Fibroblast of lung (primary cell): ENCODE measurements around the gene COL4A5. TPM values are rescaled to one million over a fixed set of nuclear protein-coding genes. Genes with fewer than 3 reads are reported as not detected.
"Not testable (repeated sequence)": the region's sequence is repeated elsewhere in the genome, so short reads cannot be mapped to it uniquely, and the experiment has no call there.

Source experiments
- DNase-seq, 2 donors: peaks; one replicate each; pipeline versions ENCODE4 v3.0.0 to v3.0.0-alpha.2; 2010; ENCODE audit warnings: low read depth in 2 of 2
- H2AFZ ChIP-seq: 2 replicates; pipeline ENCODE4 v1.5.1; 2012; ENCODE audit warnings: low read length, control low read depth, inconsistent platforms
- H3K27ac ChIP-seq: 2 replicates; pipeline ENCODE4 v1.5.1; 2011; ENCODE audit warnings: low read length, control low read depth; ENCODE audit not compliant: insufficient read depth
- H3K27me3 ChIP-seq: 2 replicates; pipeline ENCODE4 v1.5.1; 2011; ENCODE audit warnings: mild to moderate bottlenecking, low read length; ENCODE audit not compliant: control insufficient read depth, insufficient read depth
- H3K36me3 ChIP-seq: 2 replicates; pipeline ENCODE4 v1.5.1; 2011; ENCODE audit warnings: low read length; ENCODE audit not compliant: control insufficient read depth, insufficient read depth
- H3K4me1 ChIP-seq: 2 replicates; pipeline ENCODE4 v1.5.1; 2011; ENCODE audit warnings: low read length; ENCODE audit not compliant: control insufficient read depth, insufficient read depth; ENCODE audit errors: extremely low read depth
- H3K4me2 ChIP-seq: 2 replicates; pipeline ENCODE4 v1.5.1; 2011; ENCODE audit warnings: low read length, control low read depth; ENCODE audit not compliant: insufficient read depth; ENCODE audit errors: extremely low read depth
- H3K4me3 ChIP-seq, 4 experiments: fragments of 200-600 bp in 1 of 4; sonication (generic) in 1 of 4; replicated peaks in 1 of 4; 2 replicates each; pipeline ENCODE4 v1.5.1; 2011 to 2016; ENCODE audit warnings: low read length in 4 of 4, low read depth in 3 of 4, mild to moderate bottlenecking in 3 of 4, control low read depth in 2 of 4, inconsistent platforms in 1 of 4, mixed read lengths in 1 of 4; ENCODE audit not compliant: insufficient read depth in 1 of 4; ENCODE audit errors: control extremely low read depth in 1 of 4
- H3K79me2 ChIP-seq: 2 replicates; pipeline ENCODE4 v1.5.1; 2012; ENCODE audit warnings: mild to moderate bottlenecking, low read length, inconsistent platforms; ENCODE audit not compliant: control insufficient read depth, insufficient read depth
- H3K9ac ChIP-seq: 2 replicates; pipeline ENCODE4 v1.5.1; 2011; ENCODE audit warnings: mild to moderate bottlenecking, low read length, control low read depth; ENCODE audit not compliant: insufficient read depth
- H3K9me3 ChIP-seq: 2 replicates; pipeline ENCODE4 v1.5.1; 2012; ENCODE audit warnings: low read depth, low read length; ENCODE audit not compliant: control insufficient read depth, insufficient read depth
- H4K20me1 ChIP-seq: 2 replicates; pipeline ENCODE4 v1.5.1; 2011; ENCODE audit warnings: low read length; ENCODE audit not compliant: control insufficient read depth, insufficient read depth; ENCODE audit errors: extremely low read depth
- CTCF ChIP-seq, 2 donors: IDR thresholded peaks in 1 of 2; conservative IDR thresholded peaks in 1 of 2; 1 replicate in 1 of 2; 2 replicates in 1 of 2; pipeline ENCODE4 v1.5.1; 2011 to 2012; ENCODE audit warnings: low read length in 2 of 2, control low read depth in 1 of 2, inconsistent platforms in 1 of 2, low read depth in 1 of 2, mild to moderate bottlenecking in 1 of 2
- EZH2 ChIP-seq: IDR thresholded peaks from 2 replicates; pipeline ENCODE4 v1.5.1; 2012; ENCODE audit warnings: low read length, control low read depth, mild to moderate bottlenecking; ENCODE audit errors: missing control alignments
- polyA plus RNA-seq, 2 donors: library from polyadenylated mRNA; depleted of rRNA in 1 of 2; stranded (reverse) in 1 of 2; unstranded in 1 of 2; fragments of >200 nt; gene quantifications; 2 replicates each; pipeline ENCODE4 v1.2.1, GENCODE V29; 2011 to 2012; ENCODE audit warnings: missing spikeins in 1 of 2
- total RNA-seq: library from RNA; depleted of rRNA; stranded (reverse); fragments of >200 nt; gene quantifications from 2 replicates; pipeline ENCODE4 v1.2.1, GENCODE V29; 2014

The COL4A5 gene
- total and polyA plus RNA-seq, 2 donors (not counting 1 experiment from before 2014, with no cell fraction given), result 4.9 to 54.7 TPM

GRCh38 chrX:108464604-108465003, 25.0 kb downstream of the COL4A5 start:
- Histone ChIP-seq H3K9me3 (no peaks in the 10 kb centered on the region), H3K36me3 (no peaks in the 10 kb centered on the region), H3K4me2 (no peak overlapping the region), H3K9ac (no peak overlapping the region), H3K4me3 (no peak overlapping the region), H3K4me1 (no peaks in the 10 kb centered on the region), H2AFZ (no peak overlapping the region), H3K27ac (no peak overlapping the region), H3K27me3 (no peaks in the 10 kb centered on the region), H4K20me1 (no peaks in the 10 kb centered on the region), H3K79me2 (no peaks in the 10 kb centered on the region)
- DNase-seq, result peak in 1 of 2 donors; percentile 81
- no peak for TF ChIP-seq CTCF (conservative IDR thresholded peaks at IDR 0.05 in 1 of 2, IDR thresholded peaks at IDR 0.05 in 1 of 2; ENCODE audit: low read depth in 1 of 2, low read length in 2 of 2)

DNA sequence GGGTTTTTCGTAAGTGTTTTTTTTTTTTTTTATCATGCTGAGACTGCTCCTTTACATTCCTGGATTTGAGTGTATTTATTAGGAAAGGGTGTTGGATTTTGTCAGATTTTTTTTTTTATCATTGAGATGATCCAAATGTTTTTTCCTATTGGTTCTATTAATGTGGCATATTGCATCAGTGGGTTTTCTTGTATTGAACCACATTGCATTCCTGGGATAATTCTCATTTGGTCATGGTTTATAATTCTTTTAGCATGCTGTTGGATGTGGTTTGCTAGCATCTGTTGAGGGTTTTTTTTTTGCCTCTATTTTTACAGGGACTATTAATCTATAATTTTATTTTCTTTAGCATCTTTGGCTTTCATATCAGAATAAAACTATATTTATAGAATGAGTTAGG, 28.8 kb downstream of the COL4A5 start:
- TF ChIP-seq EZH2, result no peak
- no peak for TF ChIP-seq CTCF (conservative IDR thresholded peaks at IDR 0.05 in 1 of 2, IDR thresholded peaks at IDR 0.05 in 1 of 2; ENCODE audit: low read depth in 1 of 2, low read length in 2 of 2)
- peak; percentile 74 to 81 for DNase-seq
- Histone ChIP-seq H3K79me2 (no peaks in the 10 kb centered on the region), H4K20me1 (no peaks in the 10 kb centered on the region), H3K9me3 (no peaks in the 10 kb centered on the region), H2AFZ (no peak overlapping the region), H3K36me3 (no peaks in the 10 kb centered on the region), H3K4me3 (no peak overlapping the region), H3K27ac (no peak overlapping the region), H3K27me3 (no peaks in the 10 kb centered on the region), H3K9ac (no peak overlapping the region), H3K4me2 (no peak overlapping the region), H3K4me1 (no peaks in the 10 kb centered on the region)

DNA sequence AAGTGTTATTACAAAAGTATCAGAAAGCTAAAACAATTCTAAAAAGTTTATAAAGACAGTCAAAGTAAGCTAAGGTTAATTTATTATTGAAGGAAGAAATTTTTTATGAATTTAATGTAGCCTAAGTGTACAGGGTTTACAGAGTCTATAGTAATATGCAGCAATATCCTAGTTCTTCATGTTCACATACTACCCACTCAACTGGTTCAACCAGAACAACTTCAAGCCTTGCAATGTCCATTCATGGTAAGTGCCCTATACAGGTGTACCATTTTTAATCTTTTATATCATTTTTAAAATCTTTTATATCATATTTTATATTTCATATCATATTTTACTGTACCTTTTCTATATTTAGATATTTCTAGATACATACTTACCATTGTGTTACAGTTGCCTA, 34.3 kb downstream of the COL4A5 start:
- Histone ChIP-seq H3K27ac (no peak overlapping the region), H3K4me3 (no peak overlapping the region), H3K79me2 (no peaks in the 10 kb centered on the region), H3K9ac (no peak overlapping the region), H4K20me1 (no peaks in the 10 kb centered on the region), H2AFZ (no peak overlapping the region), H3K9me3 (no peaks in the 10 kb centered on the region), H3K36me3 (no peaks in the 10 kb centered on the region), H3K27me3 (no peaks in the 10 kb centered on the region), H3K4me2 (no peak overlapping the region), H3K4me1 (no peaks in the 10 kb centered on the region)
- TF ChIP-seq EZH2 (no peak), CTCF (conservative IDR thresholded peaks at IDR 0.05 in 1 of 2, IDR thresholded peaks at IDR 0.05 in 1 of 2; ENCODE audit: low read depth in 1 of 2, low read length in 2 of 2) (no peak)
- DNase-seq, result no peak

GRCh38 chrX:108481528-108481927, 41.9 kb downstream of the COL4A5 start:
- H3K9me3 ChIP-seq, H3K79me2 ChIP-seq, H3K4me3 ChIP-seq, DNase-seq, H3K4me2 ChIP-seq, H4K20me1 ChIP-seq, H3K36me3 ChIP-seq, H3K9ac ChIP-seq, H3K27me3 ChIP-seq, H3K4me1 ChIP-seq, H2AFZ ChIP-seq, H3K27ac ChIP-seq: not testable (repeated sequence)
